Measurements from ENCODE around the gene COPB2.

COPB2 gene

DNA sequence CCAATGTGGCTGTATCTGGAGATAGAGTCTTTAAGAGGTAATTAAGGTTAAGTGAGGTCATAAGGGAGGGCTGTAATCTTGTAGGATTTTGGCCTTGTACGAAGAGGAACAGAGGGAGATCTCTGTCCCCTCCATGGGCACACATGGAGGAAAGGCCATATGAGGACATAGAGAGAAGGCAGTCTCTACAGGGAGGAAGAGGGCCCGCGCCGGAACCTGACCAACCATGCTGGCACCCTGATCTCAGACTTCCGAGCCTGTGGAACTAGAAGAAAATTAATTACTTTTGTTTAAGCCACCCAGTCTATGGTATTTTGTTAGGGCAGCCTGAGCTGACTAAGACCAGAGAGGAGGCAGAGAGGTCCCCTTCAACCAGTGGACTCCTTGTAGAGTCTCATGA lies 63.3 kb downstream of the COPB2 start:
- DNase-seq = no peak

- peak; percentile 32 for DNase-seq
These were observed 63.9 kb downstream of the COPB2 start for GRCh38 chr3:139325551-139325950.

DNA sequence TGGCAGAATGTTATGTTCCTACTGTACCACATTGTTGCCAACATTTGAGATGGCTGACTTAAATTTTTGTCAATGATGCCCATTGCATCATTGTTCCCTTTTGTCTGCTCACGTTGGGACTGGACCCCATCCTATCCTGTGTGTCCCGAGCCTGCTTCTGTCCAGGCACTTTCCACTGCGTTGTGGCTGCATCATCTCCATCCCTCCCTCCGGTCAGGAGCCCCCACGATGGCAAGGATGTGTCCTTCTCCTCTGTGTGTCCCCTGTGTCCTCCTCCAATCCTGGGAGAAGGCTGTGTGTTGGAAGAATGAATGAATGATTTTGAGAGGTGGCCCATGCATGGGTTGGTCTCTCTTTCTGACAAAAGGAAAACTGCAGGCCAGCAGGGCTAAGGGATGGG lies 65.0 kb downstream of the COPB2 start:
- DNase-seq = no peak

- DNase-seq = no peak
These were observed 66.3 kb downstream of the COPB2 start for GRCh38 chr3:139323146-139323545.

GRCh38 chr3:139322346-139322745 lies 67.1 kb downstream of the COPB2 start:
- no peak for DNase-seq

DNA sequence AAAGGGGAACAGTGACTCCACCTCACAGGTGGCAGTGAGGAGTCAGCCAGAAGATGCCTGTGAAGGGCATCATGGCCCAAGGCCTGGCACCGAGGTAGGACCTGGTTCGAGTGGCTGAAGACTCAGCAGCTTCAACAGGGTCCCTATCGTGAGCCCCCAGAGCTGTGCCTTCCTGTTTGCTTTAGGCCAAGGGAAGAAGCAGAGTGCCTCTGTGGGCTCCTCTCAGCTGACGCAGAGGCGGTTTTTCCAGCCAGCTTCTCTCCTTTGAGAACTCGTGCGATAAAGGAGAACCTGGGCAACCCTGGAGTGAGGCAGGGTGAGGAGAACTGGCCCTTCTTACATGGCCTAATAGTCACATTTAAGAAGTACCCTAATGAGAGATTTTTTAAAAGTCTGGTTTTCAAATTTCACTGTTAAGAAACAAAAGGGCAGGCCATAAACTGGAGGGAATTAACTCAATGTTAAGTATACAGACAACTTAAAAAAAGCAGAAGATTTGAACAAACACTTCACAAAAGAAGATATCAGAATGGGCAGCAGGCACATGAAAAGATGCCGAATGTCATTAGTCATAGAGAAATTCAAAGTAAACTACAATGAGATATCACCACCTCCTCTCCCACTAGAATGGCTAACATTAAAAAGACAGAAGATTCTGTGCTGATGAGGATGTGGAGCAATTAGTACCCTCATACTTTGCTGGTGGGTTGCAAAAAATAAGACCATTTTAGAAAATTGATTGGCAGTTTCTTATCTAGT lies 68.7 kb downstream of the COPB2 start:
- DNase-seq = no peak

DNA sequence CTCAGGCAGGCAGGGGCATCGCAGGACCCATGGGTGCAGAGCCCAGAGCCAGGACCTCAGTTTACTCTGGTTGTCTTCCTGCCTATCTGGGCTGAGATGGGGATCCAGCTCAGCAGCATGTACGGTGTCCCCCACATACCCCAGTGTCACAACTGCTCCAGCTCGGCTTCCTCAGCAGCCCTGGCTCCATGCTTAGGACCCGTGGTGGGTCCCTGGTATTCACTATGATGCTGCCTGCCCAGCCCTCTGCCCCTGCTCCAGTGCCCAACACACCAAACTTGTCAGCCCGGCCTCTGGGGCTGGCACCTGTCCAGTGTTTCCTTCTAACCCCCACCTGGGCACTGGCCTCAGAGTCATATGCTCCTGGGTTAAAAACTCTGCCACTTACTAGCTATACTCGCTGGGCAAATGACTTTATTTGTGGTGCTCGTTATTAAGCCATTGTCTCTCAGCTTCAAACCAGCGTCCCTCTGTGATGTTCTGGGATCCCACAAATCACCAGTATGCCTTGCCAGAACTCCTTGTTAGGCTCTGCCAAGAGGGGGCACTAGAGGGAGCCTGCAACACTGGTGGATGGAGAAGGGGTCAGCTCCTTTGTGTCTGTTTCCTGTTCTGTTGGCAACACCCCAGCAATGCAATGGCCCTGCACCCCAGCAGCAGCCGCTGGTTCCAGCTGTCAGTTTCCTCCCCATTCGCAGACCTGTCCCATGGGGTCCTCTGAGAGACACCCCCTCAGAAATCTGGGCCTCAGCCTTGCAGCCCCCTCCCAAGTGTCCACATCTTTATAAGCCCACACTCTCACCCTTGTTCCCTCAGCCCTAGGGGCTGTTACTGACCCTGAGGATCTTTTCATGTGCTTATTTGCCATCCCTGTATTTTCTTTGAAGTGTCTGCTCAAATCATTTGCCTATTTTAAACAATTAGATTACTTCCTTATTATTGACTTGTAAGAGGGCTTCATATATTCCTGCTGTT lies 69.7 kb downstream of the COPB2 start:
- DNase-seq = no peak

DNA sequence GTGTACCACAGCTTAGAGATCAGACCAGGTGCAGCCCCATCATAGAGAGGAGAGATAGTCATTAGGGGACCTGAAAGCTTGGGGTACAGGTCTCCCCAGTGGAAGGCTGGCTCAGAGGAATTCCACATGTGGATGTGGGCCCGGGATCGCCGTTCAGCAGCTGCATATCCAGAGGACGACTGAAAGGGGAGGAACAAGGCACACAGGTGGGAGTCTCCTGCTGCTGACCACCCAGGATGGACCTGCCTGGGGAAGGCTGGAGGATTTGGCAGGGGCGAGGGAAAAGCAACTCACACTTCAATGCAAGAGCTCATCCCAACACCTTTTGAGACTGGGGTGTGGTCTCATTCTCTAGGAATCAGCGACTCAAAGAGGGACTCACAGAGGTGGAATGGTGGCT lies 70.6 kb downstream of the COPB2 start:
- DNase-seq = no peak

DNA sequence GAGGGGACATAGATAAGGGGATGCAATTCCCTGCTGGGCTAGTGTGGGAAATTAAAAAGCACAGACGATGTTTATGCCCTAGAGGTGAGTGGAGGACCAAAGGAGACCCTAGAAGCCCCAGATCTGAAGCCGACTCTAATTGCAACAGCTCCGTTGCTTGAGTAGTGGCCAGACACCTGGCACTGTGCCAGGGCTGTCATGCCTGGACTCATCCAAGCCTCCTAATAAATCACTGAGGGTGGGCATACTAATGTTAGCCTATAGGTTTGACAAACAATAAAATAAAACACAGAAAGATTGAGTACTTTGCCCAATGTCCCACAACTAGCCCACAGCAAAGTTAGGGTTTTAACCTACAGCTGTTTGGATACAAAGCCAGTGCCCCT lies 71.0 kb downstream of the COPB2 start:
- DNase-seq = no peak

DNA sequence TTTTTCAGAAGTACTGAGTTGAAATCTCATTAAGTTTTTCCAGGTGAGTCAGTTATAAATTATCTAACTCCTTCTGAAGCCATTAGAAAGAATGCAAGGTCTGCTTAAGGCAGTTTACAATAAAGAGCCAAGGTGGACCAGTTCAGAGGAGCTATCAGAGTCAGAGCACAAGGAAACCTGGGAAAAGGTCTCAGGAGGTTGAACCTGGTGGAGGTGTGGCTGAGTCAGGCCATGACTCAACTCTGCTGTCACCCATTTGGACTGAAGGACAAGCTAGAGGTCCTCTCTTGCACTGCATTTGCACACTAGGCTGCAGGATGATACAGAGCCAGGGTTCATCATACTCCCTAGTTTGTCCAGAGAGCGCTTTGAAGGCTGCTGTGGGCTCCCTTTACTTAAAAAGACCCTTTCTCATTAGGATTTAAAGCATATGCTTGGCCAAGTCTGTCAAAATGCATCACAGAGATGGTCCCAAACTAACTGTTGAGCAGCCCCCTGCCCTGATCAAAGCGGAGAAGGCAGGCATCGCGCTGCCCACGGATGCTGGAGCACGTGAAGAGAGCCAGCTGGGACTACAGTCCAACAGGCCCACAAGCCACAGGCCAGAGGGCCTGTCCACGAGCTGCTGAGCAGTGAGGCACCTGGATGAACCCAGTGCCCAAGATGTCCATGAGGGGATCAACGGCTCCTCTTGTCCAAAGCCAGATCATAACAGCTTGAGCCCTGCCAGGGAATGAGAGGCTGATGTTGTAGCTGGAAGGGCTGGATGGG lies 71.6 kb downstream of the COPB2 start:
- no peak for DNase-seq

DNA sequence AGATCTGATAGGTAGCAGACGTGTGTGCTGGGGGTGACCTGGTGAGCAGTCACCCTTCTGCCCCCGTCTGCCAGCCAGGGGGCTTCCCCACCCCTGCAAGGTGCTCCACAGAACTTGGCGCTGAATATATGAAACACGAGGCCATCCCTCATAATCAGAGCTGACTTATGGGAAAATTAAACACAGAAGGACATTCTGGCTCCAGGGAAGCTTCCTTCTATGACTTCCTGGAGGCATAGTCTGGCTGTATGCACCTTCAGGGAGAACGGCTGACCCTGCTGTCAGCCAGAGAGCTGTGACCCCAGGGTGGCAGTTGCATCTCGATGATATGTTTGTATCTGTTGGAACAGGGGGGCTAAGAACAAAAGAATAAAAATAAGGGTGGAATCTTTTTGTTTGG lies 72.2 kb downstream of the COPB2 start:
- no peak for DNase-seq

DNA sequence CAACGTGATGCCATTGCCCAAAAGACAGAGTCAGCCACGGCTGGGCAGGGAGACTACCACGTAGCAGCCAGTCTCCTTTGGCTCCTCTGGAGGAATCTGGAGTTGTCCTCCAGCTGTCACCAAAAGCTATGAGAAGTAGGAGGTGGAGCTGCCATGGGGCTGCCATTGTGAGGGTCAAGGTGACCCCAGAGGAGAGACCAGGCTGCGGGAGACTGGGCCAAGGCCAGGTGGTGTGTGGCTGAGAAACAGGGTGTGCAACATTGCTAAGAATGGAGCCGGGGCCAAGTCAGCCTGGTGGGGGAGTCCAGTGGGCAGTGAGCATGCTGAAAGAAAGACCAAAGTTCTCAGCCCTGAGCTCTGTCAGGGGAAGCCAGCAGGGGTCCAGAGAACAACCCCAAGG lies 75.5 kb downstream of the COPB2 start:
- no peak for DNase-seq

- DNase-seq = no peak
These were observed 76.5 kb downstream of the COPB2 start for GRCh38 chr3:139312959-139313358.

DNA sequence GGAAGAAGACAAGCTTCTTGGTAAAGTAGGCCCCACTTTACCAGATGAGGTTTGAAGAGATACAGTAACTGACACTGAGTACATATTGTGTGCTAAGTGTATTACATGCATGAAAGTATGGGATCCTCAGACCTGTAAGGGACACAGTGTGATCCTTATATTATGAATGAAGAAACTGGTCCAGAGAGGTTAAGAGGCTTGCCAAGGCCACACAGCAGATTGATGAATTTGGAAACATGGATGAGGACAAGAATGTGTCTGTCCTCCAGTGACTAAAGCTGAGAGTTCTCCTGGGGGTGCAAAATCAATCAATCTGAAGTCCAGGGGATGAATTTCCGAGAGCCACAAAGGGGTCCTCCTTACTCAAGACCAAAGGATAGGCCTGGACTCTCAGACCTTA lies 77.0 kb downstream of the COPB2 start:
- DNase-seq = no peak

GRCh38 chr3:139311557-139311956 lies 77.9 kb downstream of the COPB2 start:
- no peak for DNase-seq

DNA sequence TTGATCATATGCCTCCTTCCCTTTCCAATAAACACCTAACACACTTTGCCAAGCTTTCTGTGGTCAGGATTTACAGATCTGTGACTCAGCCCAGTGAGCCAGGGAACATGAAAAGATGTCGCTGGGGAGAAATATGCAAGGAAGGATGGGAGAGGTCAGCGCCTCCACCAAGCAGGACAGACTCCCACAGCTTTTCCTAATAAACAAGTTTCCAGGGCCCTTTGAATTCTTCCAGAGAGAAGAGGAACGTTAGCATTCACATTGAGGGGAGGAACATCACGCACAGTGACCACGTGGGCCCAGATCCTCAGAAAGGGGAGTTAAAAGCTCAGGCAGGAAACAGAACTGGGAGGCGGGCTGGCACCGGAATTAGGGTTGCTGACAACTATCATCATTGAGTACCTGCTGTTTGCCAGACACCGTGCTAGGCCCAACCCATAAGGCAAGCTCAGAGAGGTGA lies 78.9 kb downstream of the COPB2 start:
- no peak for DNase-seq

DNA sequence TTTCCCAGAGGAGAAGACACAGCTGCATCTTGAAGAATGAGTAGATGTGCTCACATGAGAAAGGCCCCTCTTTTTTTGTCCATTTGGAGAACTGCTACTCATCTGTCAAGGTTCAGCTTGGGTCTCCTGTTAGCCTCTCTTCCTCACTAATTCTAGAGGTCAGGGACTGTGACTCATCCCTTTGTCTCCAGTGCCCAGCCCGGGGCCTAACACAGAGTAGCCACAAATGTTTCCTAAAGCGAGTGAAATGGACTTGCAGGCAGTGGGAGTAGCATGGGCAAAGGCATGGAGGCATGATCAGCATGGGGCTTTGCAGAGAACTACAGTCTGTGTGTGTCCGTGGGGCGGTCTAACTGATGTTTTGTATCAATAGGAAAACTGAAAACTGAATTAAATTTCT lies 79.6 kb downstream of the COPB2 start:
- DNase-seq = no peak

GRCh38 chr3:139309061-139309591 lies 80.3 kb downstream of the COPB2 start:
- no peak for DNase-seq

GRCh38 chr3:139308560-139308959 lies 80.9 kb downstream of the COPB2 start:
- DNase-seq = no peak

GRCh38 chr3:139307601-139308555 lies 81.6 kb downstream of the COPB2 start:
- DNase-seq = no peak
